Measurements from ENCODE around the gene TSSK6.

DNA sequence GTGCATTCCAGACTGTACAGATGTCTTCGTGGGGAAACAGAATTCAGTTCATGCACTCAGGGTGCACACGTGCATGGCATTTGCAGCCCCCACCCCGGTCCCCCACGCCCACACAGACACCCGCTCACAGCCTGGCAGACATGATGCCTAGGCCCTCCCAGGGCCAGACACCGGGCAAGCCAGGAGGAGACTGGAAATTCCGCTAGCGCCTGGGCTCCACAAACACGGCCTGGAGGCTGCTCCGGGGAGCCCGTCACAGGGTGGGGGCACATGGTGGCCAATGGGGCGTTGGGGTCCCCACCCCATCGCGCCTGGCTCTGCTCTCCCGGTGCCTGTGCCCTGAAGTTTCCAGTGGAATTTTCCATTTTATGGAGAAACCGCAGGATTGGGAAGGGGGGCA lies 26.3 kb upstream of the TSSK6 start:
- TF ChIP-seq, protein P1, sequence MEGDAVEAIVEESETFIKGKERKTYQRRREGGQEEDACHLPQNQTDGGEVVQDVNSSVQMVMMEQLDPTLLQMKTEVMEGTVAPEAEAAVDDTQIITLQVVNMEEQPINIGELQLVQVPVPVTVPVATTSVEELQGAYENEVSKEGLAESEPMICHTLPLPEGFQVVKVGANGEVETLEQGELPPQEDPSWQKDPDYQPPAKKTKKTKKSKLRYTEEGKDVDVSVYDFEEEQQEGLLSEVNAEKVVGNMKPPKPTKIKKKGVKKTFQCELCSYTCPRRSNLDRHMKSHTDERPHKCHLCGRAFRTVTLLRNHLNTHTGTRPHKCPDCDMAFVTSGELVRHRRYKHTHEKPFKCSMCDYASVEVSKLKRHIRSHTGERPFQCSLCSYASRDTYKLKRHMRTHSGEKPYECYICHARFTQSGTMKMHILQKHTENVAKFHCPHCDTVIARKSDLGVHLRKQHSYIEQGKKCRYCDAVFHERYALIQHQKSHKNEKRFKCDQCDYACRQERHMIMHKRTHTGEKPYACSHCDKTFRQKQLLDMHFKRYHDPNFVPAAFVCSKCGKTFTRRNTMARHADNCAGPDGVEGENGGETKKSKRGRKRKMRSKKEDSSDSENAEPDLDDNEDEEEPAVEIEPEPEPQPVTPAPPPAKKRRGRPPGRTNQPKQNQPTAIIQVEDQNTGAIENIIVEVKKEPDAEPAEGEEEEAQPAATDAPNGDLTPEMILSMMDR (IDR thresholded peaks at IDR 0.05; ENCODE audit: poor library complexity), result no peak
- no peak for TF ChIP-seq EZH2 (IDR thresholded peaks at IDR 0.05; ENCODE audit: borderline replicate concordance)

Measured in hepatocyte (in vitro differentiated cells).